Measurements from ENCODE around the gene ZDHHC20. TPM values are rescaled to one million over a fixed set of nuclear protein-coding genes. Genes with fewer than 3 reads are reported as not detected.

The ZDHHC20 gene
- total RNA-seq, 1 donor from 2014 or later, result 95.6 TPM

- DNase-seq (ENCODE audit: low spot score), result no peak
Measured at GRCh38 chr13:21326155-21327031, 132.7 kb downstream of the ZDHHC20 start.

- no peak for DNase-seq (ENCODE audit: low spot score)
Measured at GRCh38 chr13:21324803-21325202, 134.3 kb downstream of the ZDHHC20 start.

GRCh38 chr13:21322988-21323387 is 136.1 kb downstream of the ZDHHC20 start:
- no peak for DNase-seq (ENCODE audit: low spot score)

Other genes with a start within 250 kb of the ZDHHC20 start
- 37.5 TPM for gene MICU2, start 144.9 kb upstream of the ZDHHC20 start, total RNA-seq
- 1.5 TPM for gene FGF9, start 211.8 kb upstream of the ZDHHC20 start, total RNA-seq